HG02870 (cell line): ENCODE results near the gene TAS1R3.

Source experiments
- ATAC-seq: cut with Tn5 transposase; IDR thresholded peaks from one replicate; pipeline ENCODE4 v1.9.1; 2021; ENCODE audit warnings: mild to moderate bottlenecking, moderate library complexity; ENCODE audit not compliant: unreplicated experiment

Gene TAS1R3

DNA sequence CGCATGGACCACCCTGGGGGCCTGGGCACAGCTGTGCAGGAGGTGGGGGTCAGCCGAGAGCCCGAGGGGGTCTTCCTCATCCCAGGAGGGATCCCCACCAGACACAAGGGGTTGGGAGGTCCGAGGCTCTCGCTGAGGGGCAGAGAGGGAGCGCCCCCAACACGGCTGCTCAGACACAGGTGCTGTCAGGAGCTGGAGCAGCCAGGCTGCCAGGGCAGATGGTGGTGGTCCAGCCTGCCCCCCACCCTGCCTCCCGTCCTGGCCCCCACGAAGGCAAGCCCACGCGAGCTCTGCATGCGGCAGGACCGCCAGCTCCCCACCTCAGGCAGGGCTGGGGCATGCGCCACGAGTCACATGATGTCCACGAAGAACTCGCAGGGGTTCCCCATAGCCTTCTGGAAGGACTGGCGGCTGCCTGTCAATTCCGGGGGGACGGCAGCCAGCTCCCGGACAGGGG lies 4.7 kb downstream of the TAS1R3 start:
- ATAC-seq: no peak

- no peak for ATAC-seq
These were observed 5.4 kb downstream of the TAS1R3 start for GRCh38 chr1:1336446-1336845.

DNA sequence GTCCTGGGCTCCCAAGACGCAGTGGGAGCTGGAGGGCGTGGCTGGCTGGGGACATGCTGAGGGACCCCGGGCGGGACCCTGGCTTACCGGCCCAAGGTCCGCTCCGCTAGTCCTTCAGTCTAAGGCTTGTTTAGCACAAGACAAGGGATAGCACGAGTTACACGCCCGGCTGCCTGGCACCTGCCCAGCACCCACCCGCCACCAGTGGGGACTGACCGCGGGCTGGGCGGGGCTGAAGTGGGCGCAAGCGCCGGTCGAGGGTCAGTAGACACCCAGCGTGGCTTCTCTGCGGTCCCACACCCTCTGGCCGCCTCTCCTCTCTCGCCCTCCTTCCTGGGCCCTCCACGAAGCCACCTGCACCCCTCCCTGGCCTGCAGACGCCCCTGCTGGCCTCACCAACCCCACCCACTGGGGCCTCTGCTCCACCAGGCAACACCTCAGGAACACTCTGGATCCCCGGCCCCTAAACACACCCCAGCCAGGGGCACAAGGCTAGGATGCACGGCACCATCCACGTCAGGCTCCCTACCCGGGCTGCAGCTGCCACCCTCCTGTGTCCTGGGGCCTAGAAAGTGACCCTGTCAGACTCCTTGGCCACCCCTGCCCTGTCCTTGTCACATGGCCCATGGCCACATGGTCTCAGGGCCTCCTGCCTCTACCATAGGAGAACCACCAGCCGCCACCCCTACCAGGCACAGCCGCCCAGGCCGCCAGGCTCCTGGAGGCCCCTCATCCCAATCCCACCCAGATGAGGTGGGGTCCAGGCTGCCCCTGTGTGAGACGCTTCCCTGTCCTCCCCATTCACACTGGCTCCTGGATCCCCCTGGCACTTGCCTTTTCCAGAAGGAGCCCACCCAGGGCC lies 6.1 kb downstream of the TAS1R3 start:
- no peak for ATAC-seq

GRCh38 chr1:1337793-1338147 lies 6.7 kb downstream of the TAS1R3 start:
- no peak for ATAC-seq

DNA sequence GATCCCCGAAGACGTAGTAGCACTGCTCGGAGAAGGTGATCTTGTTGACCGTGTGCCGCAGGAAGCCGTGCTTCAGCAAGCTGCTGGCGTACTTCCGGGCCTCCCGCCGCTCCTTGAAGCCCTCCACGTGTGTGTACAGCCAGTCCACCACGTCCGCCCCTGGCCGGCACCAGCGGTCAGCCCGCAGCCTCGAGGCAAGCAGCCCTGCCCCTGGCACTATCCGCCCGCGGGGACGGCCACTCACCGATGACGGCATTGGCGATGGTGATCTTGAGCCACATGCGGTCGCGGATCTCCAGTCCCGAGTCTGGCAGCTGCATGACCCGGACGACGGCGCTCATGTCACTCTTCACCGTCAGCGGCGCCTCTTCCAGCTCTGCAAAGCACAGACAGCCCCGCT lies 7.2 kb downstream of the TAS1R3 start:
- ATAC-seq: no peak

GRCh38 chr1:1340185-1340584 lies 9.1 kb downstream of the TAS1R3 start:
- no peak for ATAC-seq

GRCh38 chr1:1340791-1341548 lies 9.9 kb downstream of the TAS1R3 start:
- ATAC-seq: no peak

GRCh38 chr1:1341549-1342021 lies 10.5 kb downstream of the TAS1R3 start:
- no peak for ATAC-seq

- ATAC-seq: no peak
These were observed 11.0 kb downstream of the TAS1R3 start for GRCh38 chr1:1342061-1342562.

DNA sequence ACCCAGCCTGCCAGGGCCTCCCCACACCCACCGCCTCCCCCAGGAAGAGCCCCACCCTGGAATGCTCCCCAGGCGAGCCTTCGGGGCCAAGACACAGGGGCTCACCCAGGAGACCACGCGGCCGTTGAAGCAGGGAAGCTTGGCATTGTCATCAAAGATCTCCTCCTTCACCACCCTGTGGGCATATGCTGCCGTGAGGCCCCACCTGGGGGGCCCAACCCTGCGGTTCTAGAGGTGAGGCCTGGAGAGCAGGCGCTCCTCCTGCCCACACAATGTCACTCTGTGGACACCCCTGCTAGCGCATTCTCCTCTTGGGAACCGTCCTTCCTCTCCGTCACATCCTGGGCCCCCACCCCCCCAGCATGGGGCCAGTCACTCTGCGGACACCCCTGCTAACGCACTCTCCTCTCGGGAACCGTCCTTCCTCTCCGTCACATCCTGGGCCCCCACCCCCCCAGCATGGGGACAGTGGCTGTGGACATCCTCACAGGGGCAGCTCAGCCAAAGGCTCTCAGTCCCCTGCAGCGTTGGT lies 11.6 kb downstream of the TAS1R3 start:
- no peak for ATAC-seq

- no peak for ATAC-seq
These were observed 12.8 kb downstream of the TAS1R3 start for GRCh38 chr1:1343811-1344421.

DNA sequence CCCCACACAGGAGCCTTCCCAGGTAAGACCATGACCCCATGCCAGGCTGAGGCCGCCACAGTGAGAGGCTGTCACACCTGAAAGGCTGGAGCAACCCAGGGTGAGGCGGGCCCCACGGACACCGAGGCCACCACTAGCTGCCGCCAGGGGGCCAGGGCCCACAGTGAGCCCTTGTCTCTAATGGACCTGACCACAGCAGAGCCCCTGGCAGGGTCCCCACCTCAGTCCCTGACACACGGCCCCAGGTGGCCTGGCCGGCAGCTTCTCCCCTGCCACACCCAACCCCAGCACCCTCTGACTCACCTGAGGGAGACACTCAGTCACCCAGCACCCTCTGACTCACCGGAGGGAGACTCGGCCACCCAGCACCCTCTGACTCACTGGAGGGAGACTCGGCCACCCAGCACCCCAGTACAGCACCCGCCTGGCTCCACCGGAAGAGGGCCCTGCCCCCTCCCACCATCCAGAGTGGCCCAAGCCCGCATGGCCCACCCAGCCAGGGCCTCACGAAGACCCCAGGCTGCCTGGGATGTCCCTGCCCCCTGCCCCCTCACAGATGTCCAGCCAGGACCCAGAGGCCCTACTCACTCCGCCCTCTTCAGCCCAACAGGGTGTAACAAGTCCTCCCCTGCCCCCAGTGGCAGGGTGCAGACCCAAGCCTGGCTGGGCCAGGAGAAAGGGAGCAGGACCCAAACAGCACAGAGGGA lies 13.7 kb downstream of the TAS1R3 start:
- no peak for ATAC-seq

DNA sequence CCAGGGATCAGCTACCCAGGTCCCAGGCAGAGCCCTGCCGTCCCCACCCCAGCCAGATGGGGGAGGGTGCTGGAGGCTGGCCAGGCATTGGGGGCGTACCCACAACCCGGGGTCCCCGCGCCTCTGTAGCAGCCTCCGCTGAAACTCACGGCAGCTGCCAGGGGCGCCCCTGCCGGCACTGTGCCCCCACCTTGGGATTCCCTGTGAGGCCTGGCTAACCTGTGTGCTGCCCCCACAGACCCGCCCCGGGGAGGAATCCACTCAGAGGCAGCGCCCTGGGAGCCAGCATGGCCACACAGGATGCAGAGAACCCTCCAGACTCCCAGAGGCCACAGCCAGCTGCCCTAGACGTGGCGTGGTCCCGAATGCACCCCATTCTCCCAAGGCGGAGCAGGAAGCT lies 14.3 kb downstream of the TAS1R3 start:
- ATAC-seq: no peak

DNA sequence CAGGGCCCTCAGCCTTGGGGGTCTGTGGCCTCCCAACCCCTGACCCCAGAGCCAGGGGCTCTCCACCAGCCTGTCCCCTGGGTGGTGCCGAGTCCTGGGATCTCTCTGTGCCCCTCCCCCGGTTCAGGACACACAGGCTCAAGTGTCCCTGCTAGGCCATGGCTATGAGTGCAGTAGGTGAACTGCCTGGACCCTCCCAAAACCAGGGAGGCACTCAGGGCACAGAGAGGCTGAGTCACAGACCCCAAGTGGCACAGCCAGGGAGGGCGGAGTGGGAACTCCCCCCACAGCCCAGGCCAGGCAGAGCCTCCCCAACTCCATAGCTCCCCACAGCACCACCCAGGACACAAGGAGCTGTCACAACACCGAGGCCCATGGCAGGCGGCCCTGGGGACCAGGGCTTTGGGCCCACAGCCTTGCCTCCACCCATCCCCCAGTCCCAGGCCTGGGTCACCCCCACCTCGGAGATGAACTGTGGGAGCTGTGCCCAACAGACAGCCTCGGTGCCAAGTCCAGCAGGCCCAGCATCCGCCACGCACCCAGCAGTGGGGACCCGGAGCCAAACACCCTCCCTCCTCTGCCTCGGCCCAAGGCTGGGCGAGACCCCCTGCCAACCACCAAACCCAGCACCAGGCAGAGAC lies 14.9 kb downstream of the TAS1R3 start:
- ATAC-seq: no peak

DNA sequence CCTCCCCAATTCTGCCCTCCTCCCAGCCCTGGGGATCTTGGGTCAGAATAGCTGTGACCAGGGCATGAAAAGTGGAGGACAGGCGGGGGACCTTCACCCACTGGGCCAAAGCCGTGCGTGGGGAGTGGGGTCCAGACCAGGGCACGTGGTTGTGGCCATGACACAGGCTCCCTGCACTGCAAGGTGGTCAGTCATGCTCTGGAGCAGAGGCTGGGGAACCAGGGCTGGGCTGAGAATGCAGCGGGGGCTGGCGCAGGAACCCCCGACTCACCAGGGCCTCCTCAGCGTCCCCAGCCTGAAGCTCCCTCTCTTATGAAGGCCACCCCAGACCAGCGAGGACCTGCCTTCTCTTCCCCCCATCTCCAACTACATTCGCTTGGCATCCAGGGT lies 15.4 kb downstream of the TAS1R3 start:
- ATAC-seq: no peak

DNA sequence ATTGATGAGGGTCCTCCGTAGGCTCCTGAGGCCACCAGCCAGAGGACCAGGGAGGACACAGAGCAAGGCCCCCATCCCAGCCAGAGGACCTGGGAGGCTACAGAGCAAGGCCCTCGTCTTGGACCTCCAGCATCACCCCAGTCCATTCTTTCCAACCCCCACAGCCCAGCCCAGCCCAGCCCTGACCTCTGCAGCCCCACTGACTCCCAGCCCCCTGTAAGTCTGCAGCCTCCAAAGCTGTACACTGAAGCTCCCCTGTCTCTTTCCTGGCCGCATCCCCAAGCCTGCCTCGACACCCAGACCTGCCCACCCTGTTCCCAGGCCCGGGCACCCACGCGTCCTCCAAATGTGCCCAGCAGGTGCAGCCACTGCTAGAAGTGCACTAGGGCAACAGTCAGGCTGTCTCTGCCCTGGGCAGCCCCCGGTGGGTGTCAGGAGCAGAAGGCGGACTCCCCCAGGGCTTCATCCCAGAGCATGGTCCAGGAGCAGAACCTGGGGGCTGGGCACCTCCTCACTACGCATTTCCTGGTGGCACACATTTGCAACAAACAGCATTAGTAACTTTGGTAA lies 16.0 kb downstream of the TAS1R3 start:
- no peak for ATAC-seq

- ATAC-seq: no peak
These were observed 16.8 kb downstream of the TAS1R3 start for GRCh38 chr1:1347663-1348419.

DNA sequence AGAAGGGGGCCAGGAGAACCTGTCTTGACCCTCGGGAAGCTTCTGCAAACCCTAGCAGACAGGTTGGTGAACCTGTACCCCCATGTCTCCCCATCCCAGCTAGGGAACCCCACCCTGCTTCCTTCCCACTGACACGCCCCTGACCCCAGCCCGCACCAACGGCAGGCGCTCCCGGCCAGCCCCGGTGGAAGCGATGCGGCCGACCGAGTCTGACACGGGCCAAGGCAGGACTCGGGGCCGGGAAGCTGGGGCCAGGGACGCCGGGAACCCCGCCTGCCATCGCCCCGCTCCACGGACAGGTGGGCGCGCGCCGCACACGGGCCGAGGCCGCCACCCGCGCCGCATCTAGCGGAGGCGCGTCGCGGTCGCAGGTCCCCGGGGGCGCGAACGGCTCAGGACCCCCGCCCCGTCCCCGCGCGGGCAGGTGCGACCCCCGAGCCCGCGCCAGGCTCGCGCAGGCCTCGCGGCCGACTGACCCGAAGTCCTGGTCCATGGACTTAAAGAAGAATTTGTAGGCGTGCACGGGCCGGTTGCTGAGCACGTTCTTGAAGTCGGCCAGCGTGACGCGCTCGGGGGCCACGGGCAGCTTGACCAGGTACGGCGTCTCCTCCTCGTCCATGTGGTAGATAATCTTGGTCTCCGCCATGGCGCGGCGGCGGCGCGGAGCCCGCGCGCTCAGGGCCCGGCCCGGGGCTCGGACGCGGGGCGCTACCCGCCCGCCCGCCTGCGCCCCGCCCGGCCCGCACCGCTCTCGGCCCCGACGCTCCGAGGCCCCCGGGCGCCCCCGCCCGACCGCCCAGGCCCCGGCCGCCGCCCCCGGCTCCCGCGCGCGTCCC lies 17.6 kb downstream of the TAS1R3 start:
- ATAC-seq: peak; percentile 21
